Gastrocnemius medialis (tissue), 4 donors: ENCODE data around the gene PTPRR.

Source experiments
- CTCF ChIP-seq, 5 experiments: fragments of 450-650 bp in 3 of 5; fragments of 200-600 bp in 2 of 5; sonication (generic) in 2 of 5; IDR thresholded peaks in 4 of 5; conservative IDR thresholded peaks in 1 of 5; 1 replicate in 4 of 5; 2 replicates in 1 of 5; pipeline ENCODE4 v1.5.1; 2016 to 2019; ENCODE audit warnings: antibody characterized with exemption in 5 of 5, mild to moderate bottlenecking in 3 of 5, moderate library complexity in 3 of 5
- POLR2A ChIP-seq, 2 donors: fragments of 450-650 bp; IDR thresholded peaks; one replicate each; pipeline ENCODE4 v1.6.1; 2017; ENCODE audit warnings: antibody characterized with exemption in 2 of 2, mild to moderate bottlenecking in 2 of 2, moderate library complexity in 2 of 2

- TF ChIP-seq CTCF (IDR thresholded peaks at IDR 0.05 in 4 of 5, conservative IDR thresholded peaks at IDR 0.05 in 1 of 5) = no peak
- no peak for TF ChIP-seq POLR2A (IDR thresholded peaks at IDR 0.05)
Observed at GRCh38 chr12:70839544-70839943, 81.0 kb downstream of the PTPRR start.
